Neural cell (in vitro differentiated cells): ENCODE results near the gene TSPAN18. TPM values are rescaled to one million over a fixed set of nuclear protein-coding genes. Genes with fewer than 3 reads are reported as not detected.

Source experiments
- H2AFZ ChIP-seq: fragments of 200-600, 300-800 bp; sonication (generic), shearing (Covaris generic); 2 replicates; pipeline ENCODE4 v1.6.0; 2014; ENCODE audit warnings: low read depth, mild to moderate bottlenecking, antibody characterized with exemption, low read length, moderate library complexity
- H3F3A ChIP-seq: fragments of 200-600 bp; shearing (Covaris generic); 2 replicates; pipeline ENCODE4 v1.6.1; 2016; ENCODE audit warnings: mild to moderate bottlenecking, moderate library complexity, mixed read lengths, antibody characterized with exemption, low read length; ENCODE audit not compliant: insufficient read depth, poor library complexity, severe bottlenecking
- H3K27ac ChIP-seq: fragments of 200-600, 300-800 bp; sonication (generic), shearing (Covaris generic); 2 replicates; pipeline ENCODE4 v1.5.1; 2014; ENCODE audit warnings: mild to moderate bottlenecking, low read length, moderate library complexity
- H3K27me3 ChIP-seq: fragments of 300-800, 200-600 bp; sonication (generic), shearing (Covaris generic); 2 replicates; pipeline ENCODE4 v1.6.0; 2014; ENCODE audit warnings: mild to moderate bottlenecking, low read depth, low read length, moderate library complexity; ENCODE audit not compliant: insufficient read depth
- H3K36me3 ChIP-seq: fragments of 300-800, 200-600 bp; sonication (generic), shearing (Covaris generic); 2 replicates; pipeline ENCODE4 v1.5.1; 2014; ENCODE audit warnings: mild to moderate bottlenecking, antibody characterized with exemption, low read length, moderate library complexity; ENCODE audit not compliant: insufficient read depth
- H3K4me2 ChIP-seq: fragments of 300-800, 200-600 bp; sonication (generic), shearing (Covaris generic); 2 replicates; pipeline ENCODE4 v1.6.0; 2014; ENCODE audit warnings: mild to moderate bottlenecking, low read length
- H3K4me3 ChIP-seq: fragments of 300-800, 200-600 bp; sonication (generic), shearing (Covaris generic); 2 replicates; pipeline ENCODE4 v1.5.1; 2014; ENCODE audit warnings: mild to moderate bottlenecking, low read length, moderate library complexity
- H3K79me2 ChIP-seq: fragments of 200-600 bp; shearing (Covaris generic); replicated peaks from 2 replicates; pipeline ENCODE4 v1.6.0; 2014; ENCODE audit warnings: mild to moderate bottlenecking, low read length, moderate library complexity; ENCODE audit not compliant: insufficient read depth
- H3K9ac ChIP-seq: fragments of 300-800, 200-600 bp; sonication (generic), shearing (Covaris generic); 2 replicates; pipeline ENCODE4 v1.6.1; 2016; ENCODE audit warnings: mild to moderate bottlenecking, low read length, mixed read lengths
- H3K9me2 ChIP-seq: fragments of 200-600 bp; shearing (Covaris generic); 2 replicates; pipeline ENCODE4 v1.6.1; 2016; ENCODE audit warnings: mild to moderate bottlenecking, low read length, mixed read lengths; ENCODE audit not compliant: insufficient read depth
- H3K9me3 ChIP-seq: fragments of 200-600, 300-800 bp; sonication (generic), shearing (Covaris generic); 2 replicates; pipeline ENCODE4 v1.6.1; 2016; ENCODE audit warnings: mild to moderate bottlenecking, mixed run types, low read length, moderate library complexity, mixed read lengths
- H4K20me1 ChIP-seq: fragments of 200-600 bp; shearing (Covaris generic); 2 replicates; pipeline ENCODE4 v1.6.1; 2016; ENCODE audit warnings: mild to moderate bottlenecking, mixed run types; ENCODE audit not compliant: insufficient read depth
- EP300 ChIP-seq: fragments of 450-650 bp; conservative IDR thresholded peaks from 2 replicates; pipeline ENCODE4 v1.6.1; 2014; ENCODE audit warnings: antibody characterized with exemption, mild to moderate bottlenecking, moderate library complexity; ENCODE audit not compliant: poor library complexity, severe bottlenecking
- EZH2 ChIP-seq: fragments of 200-600, 300-800 bp; shearing (Covaris generic), sonication (generic); IDR thresholded peaks from 2 replicates; pipeline ENCODE4 v1.6.1; 2014; ENCODE audit warnings: antibody characterized with exemption, low read length, borderline replicate concordance, mild to moderate bottlenecking; ENCODE audit not compliant: insufficient read depth, poor library complexity, severe bottlenecking
- MXI1 ChIP-seq: fragments of 450-650 bp; conservative IDR thresholded peaks from 2 replicates; pipeline ENCODE4 v1.6.1; 2014; ENCODE audit warnings: antibody characterized with exemption, mild to moderate bottlenecking; ENCODE audit not compliant: poor library complexity, severe bottlenecking
- POLR2AphosphoS5 ChIP-seq: IDR thresholded peaks from 2 replicates; pipeline ENCODE4 v1.6.1; 2012
- RAD21 ChIP-seq: fragments of 450-650 bp; conservative IDR thresholded peaks from 2 replicates; pipeline ENCODE4 v1.6.1; 2014; ENCODE audit warnings: antibody characterized with exemption, mild to moderate bottlenecking, moderate library complexity
- SMC3 ChIP-seq: fragments of 450-650 bp; conservative IDR thresholded peaks from 2 replicates; pipeline ENCODE4 v1.6.1; 2014; ENCODE audit warnings: antibody characterized with exemption, mild to moderate bottlenecking, moderate library complexity; ENCODE audit not compliant: poor library complexity
- TAF1 ChIP-seq: IDR thresholded peaks from 2 replicates; pipeline ENCODE4 v1.6.1; 2012; ENCODE audit warnings: low read depth
- polyA plus RNA-seq: library from polyadenylated mRNA; depleted of rRNA; stranded (reverse); fragments of >200 nt; gene quantifications from 2 replicates; pipeline ENCODE4 v1.2.3, GENCODE V29; 2014
- TF ChIP-seq, protein P1 (sequence below): fragments of 450-650 bp; IDR thresholded peaks from 2 replicates; pipeline ENCODE4 v1.5.1; 2014; ENCODE audit warnings: antibody characterized with exemption, mild to moderate bottlenecking, moderate library complexity; ENCODE audit not compliant: poor library complexity, severe bottlenecking
- TF ChIP-seq, protein P2 (sequence below): IDR thresholded peaks from 2 replicates; pipeline ENCODE4 v1.6.1; 2012; ENCODE audit warnings: borderline replicate concordance

The TSPAN18 gene
- polyA plus RNA-seq, 1 donor from 2014 or later: 8.4 TPM

DNA sequence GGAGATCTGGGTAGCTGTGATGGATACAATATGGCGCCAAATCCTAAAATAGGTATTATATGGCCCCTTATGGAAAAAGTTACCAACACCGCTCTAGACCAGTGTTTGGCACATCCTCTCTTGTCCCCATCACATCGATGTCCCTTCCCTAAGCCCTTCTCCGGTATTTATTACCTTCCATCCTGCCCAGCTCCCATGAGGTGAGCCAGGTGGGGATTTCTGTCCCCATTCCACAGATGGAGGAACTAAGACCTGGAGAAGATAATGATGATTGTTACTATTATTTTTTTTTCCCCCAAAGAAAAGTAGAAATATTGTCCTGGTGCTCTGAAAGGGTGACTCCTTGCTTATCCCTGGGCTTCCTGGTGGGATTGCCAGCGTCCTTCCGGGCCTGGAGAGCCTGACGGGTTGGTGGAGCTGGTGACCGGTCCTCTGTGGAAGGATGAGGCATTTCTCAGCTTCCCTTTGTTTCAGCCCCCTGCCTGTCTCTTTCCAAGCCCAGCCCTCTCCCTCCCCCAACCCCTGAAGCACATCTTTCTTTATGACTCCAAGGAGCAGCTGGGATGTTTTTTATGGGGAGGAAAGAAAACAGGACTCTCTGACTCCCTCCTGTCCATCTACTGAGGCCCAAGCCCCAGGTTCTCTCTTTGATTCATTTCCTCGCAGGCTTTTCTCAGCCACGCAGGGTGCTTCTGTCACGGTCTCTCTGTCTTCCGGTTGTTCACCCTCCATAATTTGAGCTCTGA lies 158.5 kb downstream of the TSPAN18 start:
- H3F3A ChIP-seq: no peaks in the 10 kb centered on the region
- H3K27me3 ChIP-seq: no peaks in the 10 kb centered on the region
- peak overlapping the region; percentile 9 for H3K9ac ChIP-seq
- no peaks in the 10 kb centered on the region for H4K20me1 ChIP-seq
- no peaks in the 10 kb centered on the region for H3K9me3 ChIP-seq
- H3K36me3 ChIP-seq: no peaks in the 10 kb centered on the region
- TF ChIP-seq RAD21 (no peak), TAF1 (no peak), EP300 (no peak), MXI1 (no peak), SMC3 (no peak), POLR2AphosphoS5 (no peak), EZH2 (no peak)
- TF ChIP-seq, protein P1, sequence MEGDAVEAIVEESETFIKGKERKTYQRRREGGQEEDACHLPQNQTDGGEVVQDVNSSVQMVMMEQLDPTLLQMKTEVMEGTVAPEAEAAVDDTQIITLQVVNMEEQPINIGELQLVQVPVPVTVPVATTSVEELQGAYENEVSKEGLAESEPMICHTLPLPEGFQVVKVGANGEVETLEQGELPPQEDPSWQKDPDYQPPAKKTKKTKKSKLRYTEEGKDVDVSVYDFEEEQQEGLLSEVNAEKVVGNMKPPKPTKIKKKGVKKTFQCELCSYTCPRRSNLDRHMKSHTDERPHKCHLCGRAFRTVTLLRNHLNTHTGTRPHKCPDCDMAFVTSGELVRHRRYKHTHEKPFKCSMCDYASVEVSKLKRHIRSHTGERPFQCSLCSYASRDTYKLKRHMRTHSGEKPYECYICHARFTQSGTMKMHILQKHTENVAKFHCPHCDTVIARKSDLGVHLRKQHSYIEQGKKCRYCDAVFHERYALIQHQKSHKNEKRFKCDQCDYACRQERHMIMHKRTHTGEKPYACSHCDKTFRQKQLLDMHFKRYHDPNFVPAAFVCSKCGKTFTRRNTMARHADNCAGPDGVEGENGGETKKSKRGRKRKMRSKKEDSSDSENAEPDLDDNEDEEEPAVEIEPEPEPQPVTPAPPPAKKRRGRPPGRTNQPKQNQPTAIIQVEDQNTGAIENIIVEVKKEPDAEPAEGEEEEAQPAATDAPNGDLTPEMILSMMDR: no peak
- TF ChIP-seq, protein P2, sequence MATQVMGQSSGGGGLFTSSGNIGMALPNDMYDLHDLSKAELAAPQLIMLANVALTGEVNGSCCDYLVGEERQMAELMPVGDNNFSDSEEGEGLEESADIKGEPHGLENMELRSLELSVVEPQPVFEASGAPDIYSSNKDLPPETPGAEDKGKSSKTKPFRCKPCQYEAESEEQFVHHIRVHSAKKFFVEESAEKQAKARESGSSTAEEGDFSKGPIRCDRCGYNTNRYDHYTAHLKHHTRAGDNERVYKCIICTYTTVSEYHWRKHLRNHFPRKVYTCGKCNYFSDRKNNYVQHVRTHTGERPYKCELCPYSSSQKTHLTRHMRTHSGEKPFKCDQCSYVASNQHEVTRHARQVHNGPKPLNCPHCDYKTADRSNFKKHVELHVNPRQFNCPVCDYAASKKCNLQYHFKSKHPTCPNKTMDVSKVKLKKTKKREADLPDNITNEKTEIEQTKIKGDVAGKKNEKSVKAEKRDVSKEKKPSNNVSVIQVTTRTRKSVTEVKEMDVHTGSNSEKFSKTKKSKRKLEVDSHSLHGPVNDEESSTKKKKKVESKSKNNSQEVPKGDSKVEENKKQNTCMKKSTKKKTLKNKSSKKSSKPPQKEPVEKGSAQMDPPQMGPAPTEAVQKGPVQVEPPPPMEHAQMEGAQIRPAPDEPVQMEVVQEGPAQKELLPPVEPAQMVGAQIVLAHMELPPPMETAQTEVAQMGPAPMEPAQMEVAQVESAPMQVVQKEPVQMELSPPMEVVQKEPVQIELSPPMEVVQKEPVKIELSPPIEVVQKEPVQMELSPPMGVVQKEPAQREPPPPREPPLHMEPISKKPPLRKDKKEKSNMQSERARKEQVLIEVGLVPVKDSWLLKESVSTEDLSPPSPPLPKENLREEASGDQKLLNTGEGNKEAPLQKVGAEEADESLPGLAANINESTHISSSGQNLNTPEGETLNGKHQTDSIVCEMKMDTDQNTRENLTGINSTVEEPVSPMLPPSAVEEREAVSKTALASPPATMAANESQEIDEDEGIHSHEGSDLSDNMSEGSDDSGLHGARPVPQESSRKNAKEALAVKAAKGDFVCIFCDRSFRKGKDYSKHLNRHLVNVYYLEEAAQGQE: no peak
- no peak overlapping the region for H3K4me3 ChIP-seq
- no peak overlapping the region for H3K27ac ChIP-seq
- no peaks in the 10 kb centered on the region for H3K9me2 ChIP-seq
- H3K79me2 ChIP-seq: no peaks in the 10 kb centered on the region
- no peak overlapping the region for H3K4me2 ChIP-seq
- H2AFZ ChIP-seq: no peak overlapping the region

DNA sequence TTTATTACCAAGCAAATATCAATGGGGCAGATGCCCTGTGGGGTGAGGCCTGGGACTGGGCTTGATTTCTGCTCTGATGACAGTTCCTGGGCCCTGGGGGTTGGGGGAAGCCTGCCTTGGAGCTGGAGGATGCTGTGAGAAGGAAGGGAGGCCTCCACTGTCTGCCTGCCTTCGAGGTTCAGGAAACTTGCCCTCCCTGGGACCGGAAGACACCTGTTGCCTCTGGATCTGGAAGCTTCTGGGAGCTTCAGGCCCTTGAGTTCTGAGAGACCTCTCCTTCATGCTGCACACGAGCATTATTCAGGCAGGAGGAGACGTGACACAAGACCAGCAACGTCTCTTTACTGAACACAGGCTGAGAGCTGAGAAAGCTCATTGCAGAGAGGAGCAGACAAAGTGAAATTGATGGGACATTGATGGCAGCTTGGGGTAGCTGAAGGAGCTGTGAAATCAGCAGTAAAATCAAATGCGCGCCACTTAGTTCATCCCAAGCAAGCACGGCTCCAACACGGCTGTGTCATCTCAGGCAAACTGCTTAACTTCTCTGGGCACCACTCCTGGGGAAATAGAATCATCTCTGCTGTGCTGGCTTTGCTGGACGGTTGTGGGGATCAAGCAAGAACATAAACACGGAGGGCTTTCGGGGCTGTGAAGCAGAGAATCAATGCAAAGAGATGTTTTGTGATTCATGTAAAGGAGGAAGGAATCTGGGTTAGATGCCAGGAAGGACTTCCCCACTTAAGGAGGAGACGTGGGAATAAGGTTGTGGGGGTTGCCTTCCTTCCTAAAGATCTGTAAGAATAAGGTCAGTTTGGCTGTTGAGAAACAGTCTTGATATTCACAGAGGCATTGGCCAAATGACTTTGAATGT lies 159.4 kb downstream of the TSPAN18 start:
- H3K4me2 ChIP-seq: no peak overlapping the region
- no peak overlapping the region for H3K27ac ChIP-seq
- TF ChIP-seq MXI1 (no peak), EZH2 (no peak), SMC3 (no peak), EP300 (no peak), RAD21 (no peak), TAF1 (no peak)
- TF ChIP-seq, protein P2: no peak
- H3K27me3 ChIP-seq: no peaks in the 10 kb centered on the region
- H3K36me3 ChIP-seq: no peaks in the 10 kb centered on the region
- H3F3A ChIP-seq: no peaks in the 10 kb centered on the region
- no peaks in the 10 kb centered on the region for H3K9me3 ChIP-seq
- H3K4me3 ChIP-seq: no peak overlapping the region
- no peaks in the 10 kb centered on the region for H3K79me2 ChIP-seq
- no peaks in the 10 kb centered on the region for H3K9me2 ChIP-seq
- peak overlapping the region; percentile 9 for H3K9ac ChIP-seq
- no peaks in the 10 kb centered on the region for H4K20me1 ChIP-seq
- no peak overlapping the region for H2AFZ ChIP-seq
